ENCODE measurements around the gene RAE1.

DNA sequence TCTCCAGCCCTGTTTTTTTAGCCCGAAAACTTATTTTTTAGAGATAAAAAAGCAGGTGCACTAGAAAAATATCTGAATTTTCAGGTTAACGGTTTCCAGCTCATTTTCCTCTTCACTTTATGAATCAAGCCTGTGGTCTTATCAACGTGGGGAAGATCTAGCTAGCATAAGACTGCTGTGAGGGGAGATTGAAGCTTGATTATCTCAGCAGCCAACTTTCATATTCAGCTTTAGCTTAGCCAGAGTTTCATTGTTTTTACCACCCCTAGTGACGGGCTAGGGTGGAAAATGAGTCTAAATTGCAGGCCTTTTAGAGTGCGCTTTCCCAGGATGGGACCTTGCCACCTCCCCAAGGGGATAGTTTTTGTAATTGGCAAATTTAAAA, 28.2 kb downstream of the RAE1 start:
- TF ChIP-seq, protein P1, sequence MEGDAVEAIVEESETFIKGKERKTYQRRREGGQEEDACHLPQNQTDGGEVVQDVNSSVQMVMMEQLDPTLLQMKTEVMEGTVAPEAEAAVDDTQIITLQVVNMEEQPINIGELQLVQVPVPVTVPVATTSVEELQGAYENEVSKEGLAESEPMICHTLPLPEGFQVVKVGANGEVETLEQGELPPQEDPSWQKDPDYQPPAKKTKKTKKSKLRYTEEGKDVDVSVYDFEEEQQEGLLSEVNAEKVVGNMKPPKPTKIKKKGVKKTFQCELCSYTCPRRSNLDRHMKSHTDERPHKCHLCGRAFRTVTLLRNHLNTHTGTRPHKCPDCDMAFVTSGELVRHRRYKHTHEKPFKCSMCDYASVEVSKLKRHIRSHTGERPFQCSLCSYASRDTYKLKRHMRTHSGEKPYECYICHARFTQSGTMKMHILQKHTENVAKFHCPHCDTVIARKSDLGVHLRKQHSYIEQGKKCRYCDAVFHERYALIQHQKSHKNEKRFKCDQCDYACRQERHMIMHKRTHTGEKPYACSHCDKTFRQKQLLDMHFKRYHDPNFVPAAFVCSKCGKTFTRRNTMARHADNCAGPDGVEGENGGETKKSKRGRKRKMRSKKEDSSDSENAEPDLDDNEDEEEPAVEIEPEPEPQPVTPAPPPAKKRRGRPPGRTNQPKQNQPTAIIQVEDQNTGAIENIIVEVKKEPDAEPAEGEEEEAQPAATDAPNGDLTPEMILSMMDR (IDR thresholded peaks at IDR 0.05), result no peak
- TF ChIP-seq POLR2A (IDR thresholded peaks at IDR 0.05) (no peak), EP300 (IDR thresholded peaks at IDR 0.05) (no peak), POLR2AphosphoS5 (IDR thresholded peaks at IDR 0.05) (no peak)
